MG63 (cell line): Measurements from ENCODE around the gene SNAP23. TPM values are rescaled to one million over a fixed set of nuclear protein-coding genes. Genes with fewer than 3 reads are reported as not detected.
"Not testable (repeated sequence)": the region's sequence is repeated elsewhere in the genome, so short reads cannot be mapped to it uniquely, and the experiment has no call there.

Experiments
- DNase-seq: peaks from one replicate; pipeline ENCODE4 v3.0.0-alpha.2; 2020
- H3K27me3 ChIP-seq: fragments of 250-450 bp; sonication (Bioruptor Pico); 2 replicates; pipeline ENCODE4 v1.5.1; 2020; ENCODE audit warnings: mild to moderate bottlenecking, moderate library complexity
- H3K36me3 ChIP-seq: fragments of 250-450 bp; sonication (Bioruptor Pico); 2 replicates; pipeline ENCODE4 v1.5.1; 2020; ENCODE audit warnings: mild to moderate bottlenecking, moderate library complexity
- H3K4me3 ChIP-seq: fragments of 250-450 bp; sonication (Bioruptor Pico); 2 replicates; pipeline ENCODE4 v1.5.1; 2020; ENCODE audit warnings: mild to moderate bottlenecking, moderate library complexity
- H3K9me3 ChIP-seq: fragments of 250-450 bp; sonication (Bioruptor Pico); 2 replicates; pipeline ENCODE4 v1.5.1; 2020; ENCODE audit warnings: mild to moderate bottlenecking, moderate library complexity
- total RNA-seq: library from RNA; depleted of rRNA; stranded (reverse); fragments of >200 nt; shearing (Covaris generic); gene quantifications from 2 replicates; pipeline ENCODE4 v1.2.3, GENCODE V29; 2014; ENCODE audit warnings: low replicate concordance

The SNAP23 gene
- total RNA-seq, 1 experiment from 2014 or later = 52.1 TPM

- H3K9me3 ChIP-seq = no peaks in the 10 kb centered on the region
- H3K4me3 ChIP-seq = no peak overlapping the region
- no peaks in the 10 kb centered on the region for H3K27me3 ChIP-seq
- H3K36me3 ChIP-seq = no peaks in the 10 kb centered on the region; the same call in none of the 2 replicates
- no peak for DNase-seq
These were observed 37.8 kb downstream of the SNAP23 start for GRCh38 chr15:42533246-42533645.

- Histone ChIP-seq H3K36me3 (peaks cover 14% of the 10 kb centered on the region), H3K27me3 (no peaks in the 10 kb centered on the region), H3K9me3 (no peaks in the 10 kb centered on the region), H3K4me3 (no peak overlapping the region)
- DNase-seq = no peak
These were observed 49.6 kb downstream of the SNAP23 start for GRCh38 chr15:42544853-42545629.

DNA sequence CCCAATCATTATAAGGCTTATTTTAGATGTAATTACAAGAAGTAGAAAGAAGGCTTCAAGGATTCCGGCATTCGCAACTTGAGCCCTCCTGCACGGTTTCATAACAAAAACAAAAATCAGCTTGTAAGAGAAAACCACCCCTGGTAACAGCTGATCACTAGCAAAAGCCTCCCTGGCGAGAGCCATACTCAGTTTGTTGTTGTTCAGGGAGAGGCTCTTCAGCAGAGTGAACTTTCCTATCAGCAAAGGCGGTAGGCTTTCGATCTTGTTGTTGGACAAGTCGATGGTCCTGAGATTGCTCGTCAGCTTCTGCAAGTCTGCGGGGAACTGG lies 52.4 kb downstream of the SNAP23 start:
- H3K36me3 ChIP-seq = peaks cover 14% of the 10 kb centered on the region
- H3K9me3 ChIP-seq = no peaks in the 10 kb centered on the region
- DNase-seq = no peak
- no peaks in the 10 kb centered on the region for H3K27me3 ChIP-seq
- H3K4me3 ChIP-seq = peak overlapping the region; percentile 85

DNA sequence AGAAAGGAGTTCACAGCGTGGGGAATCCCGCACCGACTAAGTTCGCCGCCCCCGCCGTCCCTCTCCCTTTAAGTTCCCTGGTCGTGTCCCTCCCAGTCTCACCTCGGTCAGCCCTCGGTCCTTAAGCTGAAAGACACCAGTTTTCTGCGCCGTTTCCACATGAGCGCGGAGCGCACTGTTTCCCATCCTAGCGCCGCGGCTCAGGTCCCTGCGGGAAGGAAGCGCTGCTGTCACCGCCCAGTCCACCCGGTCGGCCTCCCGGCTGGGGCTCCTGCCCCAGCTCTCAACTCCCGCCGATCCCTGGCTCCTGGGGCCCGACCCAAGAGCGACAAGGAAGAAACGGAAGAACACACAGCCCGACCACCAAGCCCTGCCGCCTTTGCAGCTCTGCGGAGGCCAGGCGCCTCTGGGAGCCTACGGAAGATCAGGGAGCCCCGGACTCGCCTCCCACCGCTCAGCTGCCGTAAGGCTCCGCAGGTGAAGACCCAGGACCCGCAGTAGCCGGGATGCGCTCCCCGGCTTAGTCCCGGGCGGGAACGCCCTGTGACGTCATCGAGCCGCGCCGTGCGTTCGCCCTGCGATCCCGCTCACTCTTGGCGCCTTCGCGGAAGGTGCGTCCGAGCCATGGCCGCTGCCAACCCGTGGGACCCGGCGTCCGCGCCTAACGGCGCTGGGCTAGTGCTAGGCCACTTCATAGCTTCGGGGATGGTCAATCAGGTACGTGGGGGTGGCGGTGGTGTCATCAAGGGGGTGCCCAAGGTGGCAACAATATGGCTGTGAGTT lies 53.0 kb downstream of the SNAP23 start, which contains the start of the genes HAUS2 and LRRC57:
Gene HAUS2, plus strand, starts transcription at position 590 of the 783 bp plus-strand sequence. Its CDS starts 35 bp downstream, at position 625.
Gene LRRC57, minus strand, starts transcription at position 545 of the 783 bp plus-strand sequence. Its CDS starts 359 bp downstream, at position 186.
- H3K4me3 ChIP-seq = peak within 1 kb of the TSS; percentile 85
- peaks cover 14% of the 10 kb centered on the region for H3K36me3 ChIP-seq
- peak; percentile 86 for DNase-seq
- H3K9me3 ChIP-seq = no peaks in the 10 kb centered on the region
- H3K27me3 ChIP-seq = no peaks in the 10 kb centered on the region

GRCh38 chr15:42549032-42549491 lies 53.6 kb downstream of the SNAP23 start:
- H3K36me3 ChIP-seq = peaks cover 10% of the 10 kb centered on the region
- peak; percentile 7 for DNase-seq
- peak overlapping the region; percentile 85 for H3K4me3 ChIP-seq
- no peaks in the 10 kb centered on the region for H3K9me3 ChIP-seq
- no peaks in the 10 kb centered on the region for H3K27me3 ChIP-seq

- no peaks in the 10 kb centered on the region for H3K9me3 ChIP-seq
- peaks cover 10% of the 10 kb centered on the region for H3K36me3 ChIP-seq
- peak overlapping the region; percentile 85 for H3K4me3 ChIP-seq
- DNase-seq = no peak
- H3K27me3 ChIP-seq = no peaks in the 10 kb centered on the region
These were observed 54.4 kb downstream of the SNAP23 start for GRCh38 chr15:42549741-42550392.

DNA sequence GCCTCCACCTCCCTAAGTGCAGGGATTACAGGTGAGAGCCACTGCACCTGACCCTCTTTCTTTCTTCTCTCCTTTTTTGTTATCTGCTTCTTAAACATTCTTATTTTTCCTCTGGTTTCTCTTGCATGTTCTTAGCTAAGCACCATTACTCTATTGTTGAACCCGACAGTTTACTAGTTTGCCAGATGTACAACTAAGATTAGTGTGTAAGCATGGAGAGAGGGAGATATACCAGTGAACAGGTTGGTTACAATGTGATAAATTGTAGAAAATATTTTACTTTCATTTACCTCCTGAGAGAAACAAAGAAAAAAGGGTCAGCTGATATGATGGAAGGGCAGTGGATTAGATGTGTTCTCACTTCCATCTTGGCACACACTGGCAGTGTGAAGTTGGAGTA lies 58.1 kb downstream of the SNAP23 start:
- no peak for DNase-seq
- H3K9me3 ChIP-seq = no peaks in the 10 kb centered on the region
- no peak overlapping the region for H3K4me3 ChIP-seq
- no peaks in the 10 kb centered on the region for H3K27me3 ChIP-seq
- H3K36me3 ChIP-seq = 0 out of 2 replicates have a peak, but pooled peaks cover under 1% of the 10 kb centered on the region

- H3K36me3 ChIP-seq = peaks cover 19% of the 10 kb centered on the region
These were observed 61.2 kb downstream of the SNAP23 start for GRCh38 chr15:42556550-42557207.

DNA sequence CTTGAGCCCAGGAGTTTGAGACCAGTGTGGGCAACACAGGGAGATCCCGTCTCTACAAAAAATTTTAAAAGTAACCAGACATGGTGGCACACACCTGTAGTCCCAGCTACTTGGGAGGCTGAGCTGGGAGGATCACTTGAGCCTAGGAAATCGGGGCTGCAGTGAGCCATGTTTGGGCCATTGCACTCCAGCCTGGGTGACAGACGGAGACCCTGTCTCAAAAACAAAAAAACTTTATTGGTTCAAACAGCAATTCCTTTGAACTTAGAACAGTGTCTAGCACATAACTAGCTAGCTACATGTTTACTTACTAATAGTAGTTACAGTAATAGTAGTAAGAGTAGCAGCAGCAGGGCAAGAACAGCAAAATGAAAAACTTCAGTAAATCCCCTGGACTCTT lies 63.3 kb downstream of the SNAP23 start:
- Histone ChIP-seq H3K36me3 (peaks cover 28% of the 10 kb centered on the region), H3K4me3 (no peak overlapping the region), H3K9me3 (no peaks in the 10 kb centered on the region), H3K27me3 (no peaks in the 10 kb centered on the region)
- no peak for DNase-seq

More at GRCh38 chr15:42556550-42557207, 61.2 kb downstream of the SNAP23 start:
- H3K4me3 ChIP-seq, H3K27me3 ChIP-seq, DNase-seq, H3K9me3 ChIP-seq: not testable (repeated sequence)

DNA sequence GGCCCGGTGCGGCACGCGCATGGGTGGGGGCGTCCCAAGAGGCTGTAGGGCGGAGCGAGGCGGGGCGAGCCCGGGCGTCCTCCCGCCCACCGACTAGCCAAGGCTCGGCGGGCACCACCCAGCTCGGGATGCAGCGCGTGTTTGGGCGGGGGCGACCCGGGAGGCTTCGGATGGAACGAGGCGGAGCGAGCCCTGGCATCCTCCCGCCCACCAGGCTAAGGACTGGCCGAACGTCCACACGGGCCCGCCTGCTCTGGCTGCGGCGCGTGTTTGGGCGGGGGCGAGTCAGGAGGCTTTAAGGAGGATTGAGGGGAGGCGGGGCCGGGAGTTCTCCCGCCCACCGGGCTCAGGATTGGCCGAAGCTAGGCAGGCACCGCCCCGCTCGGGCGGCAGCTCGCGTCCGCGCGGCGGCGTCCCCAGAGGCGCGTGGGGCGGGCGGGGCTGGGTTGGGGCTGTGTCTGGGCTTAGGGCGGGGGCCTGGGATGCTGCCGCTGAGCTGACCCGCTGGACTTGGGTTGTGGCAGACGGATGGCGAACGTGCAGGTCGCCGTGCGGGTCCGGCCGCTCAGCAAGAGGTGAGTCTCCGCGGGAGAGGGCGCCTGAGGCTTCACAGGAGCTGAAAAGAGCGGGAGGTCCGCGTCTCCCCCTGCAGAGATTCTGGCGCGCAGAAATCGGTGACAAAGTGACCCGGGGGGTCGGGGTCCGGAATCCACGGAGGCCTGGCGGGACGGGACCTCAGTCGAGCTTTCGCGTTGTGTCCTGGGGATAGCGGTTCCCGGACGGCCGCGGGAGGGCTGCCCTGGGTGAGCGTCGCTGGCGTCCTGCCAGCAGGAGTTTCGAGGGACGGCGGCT lies 80.0 kb downstream of the SNAP23 start, which contains the start of gene STARD9:
Gene STARD9, plus strand, starts transcription at position 419 of the 852 bp plus-strand sequence. Its CDS starts 110 bp downstream, at position 529.
- Histone ChIP-seq H3K4me3 (peak within 1 kb of the TSS; percentile 54), H3K9me3 (no peaks in the 10 kb centered on the region)

GRCh38 chr15:42576040-42576594 lies 80.7 kb downstream of the SNAP23 start:
- H3K4me3 ChIP-seq = peak overlapping the region; percentile 54
- H3K27me3 ChIP-seq = peaks cover 31% of the 10 kb centered on the region
- H3K36me3 ChIP-seq = no peaks in the 10 kb centered on the region
- DNase-seq = no peak
- H3K9me3 ChIP-seq = no peaks in the 10 kb centered on the region

More for the DNA sequence above, 80.0 kb downstream of the SNAP23 start, which contains the start of gene STARD9:
- peak; percentile 98 for DNase-seq
- no peaks in the 10 kb centered on the region for H3K36me3 ChIP-seq
- H3K27me3 ChIP-seq = peaks cover 25% of the 10 kb centered on the region

DNA sequence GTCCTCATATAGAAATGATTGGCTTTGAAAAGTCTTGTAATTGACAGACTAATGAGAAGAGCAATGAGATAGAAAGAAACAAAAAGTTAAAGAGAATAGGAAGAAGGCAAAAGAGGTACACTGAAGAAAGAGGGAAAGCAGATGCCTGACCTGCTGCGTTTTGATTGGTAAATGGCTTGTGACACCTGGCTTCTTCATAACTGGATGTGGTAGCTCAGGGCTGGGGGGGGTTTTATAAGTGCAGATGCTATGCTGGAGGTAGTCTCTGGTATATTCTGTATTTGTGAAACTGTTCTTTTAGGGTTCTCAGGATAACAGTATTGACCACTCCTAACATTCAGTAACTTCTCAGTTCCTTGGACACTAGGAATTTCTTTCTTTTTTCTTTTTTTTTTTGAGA lies 81.3 kb downstream of the SNAP23 start:
- no peak for DNase-seq
- Histone ChIP-seq H3K36me3 (no peaks in the 10 kb centered on the region), H3K27me3 (peaks cover 35% of the 10 kb centered on the region), H3K9me3 (no peaks in the 10 kb centered on the region), H3K4me3 (no peak overlapping the region)

- H3K27me3 ChIP-seq = peaks cover 40% of the 10 kb centered on the region
- DNase-seq = peak; percentile 29
- H3K4me3 ChIP-seq = no peak overlapping the region
- H3K36me3 ChIP-seq = no peaks in the 10 kb centered on the region
- no peaks in the 10 kb centered on the region for H3K9me3 ChIP-seq
These were observed 82.1 kb downstream of the SNAP23 start for GRCh38 chr15:42577514-42578031.

- Histone ChIP-seq H3K36me3 (no peaks in the 10 kb centered on the region), H3K9me3 (no peaks in the 10 kb centered on the region), H3K4me3 (no peak overlapping the region), H3K27me3 (peaks cover 44% of the 10 kb centered on the region)
- DNase-seq = no peak
These were observed 83.6 kb downstream of the SNAP23 start for GRCh38 chr15:42578984-42579537.

DNA sequence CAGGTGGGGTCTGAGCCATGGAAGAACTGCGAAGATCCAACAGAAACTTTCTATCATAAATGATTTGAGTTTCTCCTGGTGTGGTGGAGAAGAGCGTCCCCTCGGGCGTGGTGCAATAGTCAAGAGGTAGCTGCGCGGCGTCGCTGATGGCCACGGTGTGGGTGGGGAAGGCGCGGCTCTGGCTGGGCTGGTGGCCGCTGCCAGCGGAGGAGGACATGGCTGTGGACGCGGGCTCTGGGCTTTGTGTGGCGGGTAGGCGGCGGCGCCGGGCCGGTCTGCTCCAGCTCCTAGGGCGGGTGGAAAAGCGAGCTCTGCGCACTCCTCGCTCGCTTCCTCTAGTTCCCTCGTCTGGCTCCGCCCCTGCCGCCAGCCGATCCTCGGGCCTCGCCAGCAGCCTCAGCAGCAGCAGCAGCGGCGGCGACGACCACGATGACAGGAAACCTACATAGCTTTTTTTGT lies 85.9 kb downstream of the SNAP23 start:
- H3K4me3 ChIP-seq = no peak overlapping the region
- H3K36me3 ChIP-seq = no peaks in the 10 kb centered on the region
- peaks cover 41% of the 10 kb centered on the region for H3K27me3 ChIP-seq
- H3K9me3 ChIP-seq = no peaks in the 10 kb centered on the region
- peak; percentile 56 for DNase-seq
